ENCODE results near the gene RNF223. TPM values are rescaled to one million over a fixed set of nuclear protein-coding genes. Genes with fewer than 3 reads are reported as not detected.

Gene RNF223
- total RNA-seq, 1 experiment from 2014 or later, result not detected

DNA sequence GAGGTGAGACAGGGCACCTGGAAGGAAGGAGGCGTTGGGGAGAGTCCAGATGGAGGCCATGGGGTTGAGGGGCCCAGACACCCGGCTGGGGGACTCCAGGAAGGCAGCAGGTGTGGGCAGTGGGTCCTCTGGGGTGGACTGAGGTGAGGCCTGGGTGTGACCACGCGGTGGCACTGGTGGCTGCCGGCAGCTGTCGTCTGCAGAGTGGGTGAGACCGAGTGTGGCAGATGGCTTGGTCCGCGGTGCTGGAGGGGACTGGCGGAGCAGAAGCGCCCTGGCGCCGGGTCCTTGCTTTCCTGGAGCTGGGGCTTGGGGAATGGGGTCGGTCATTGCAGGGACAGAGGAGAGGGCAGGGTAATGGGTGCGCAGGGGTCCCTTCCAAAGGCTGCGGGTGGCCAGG lies 41.7 kb downstream of the RNF223 start:
- peak; percentile 70 for DNase-seq
- Histone ChIP-seq H3K18ac (ENCODE audit: insufficient read length, low read depth, low read length) (no peak overlapping the region), H3K27ac (ENCODE audit: insufficient read length, low read depth, low read length) (no peak overlapping the region), H3T11ph (ENCODE audit: low read length) (no peak overlapping the region), H4K91ac (ENCODE audit: insufficient read length, low read depth, low read length) (no peak overlapping the region), H3K79me1 (ENCODE audit: insufficient read depth, low read depth, low read length, poor library complexity, severe bottlenecking) (no peaks in the 10 kb centered on the region), H2BK120ac (ENCODE audit: low read depth, low read length, poor library complexity, severe bottlenecking) (no peak overlapping the region), H2BK15ac (ENCODE audit: low read depth, low read length) (no peak overlapping the region), H3K14ac (ENCODE audit: insufficient read depth, low read length) (no peak overlapping the region; the same call in 1 of the 2 replicates), H3K79me2 (ENCODE audit: insufficient read depth, low read length) (no peaks in the 10 kb centered on the region), H3K9me3 (ENCODE audit: control insufficient read depth, low read depth, low read length) (no peaks in the 10 kb centered on the region), H3K56ac (ENCODE audit: insufficient read length, low read depth, low read length) (no peak overlapping the region), H2BK12ac (ENCODE audit: insufficient read length, low read depth, low read length) (no peak overlapping the region), H3K4me1 (ENCODE audit: insufficient read depth, low read length) (peaks cover 4% of the 10 kb centered on the region; the same call in 1 of the 2 replicates), H4K5ac (ENCODE audit: insufficient read length, low read depth, low read length) (no peak overlapping the region), H4K8ac (replicated peaks; ENCODE audit: insufficient read length, low read depth, low read length) (no peak overlapping the region), H4K20me1 (ENCODE audit: control insufficient read depth, insufficient read depth, insufficient read length) (no peaks in the 10 kb centered on the region), H3K9ac (ENCODE audit: extremely low read depth, insufficient read length, low read length) (no peak overlapping the region), H2AFZ (ENCODE audit: low read length) (no peak overlapping the region), H3K4me2 (ENCODE audit: insufficient read depth, insufficient read length, low read length) (peak overlapping the region; percentile 11), H2BK20ac (ENCODE audit: low read depth, low read length, poor library complexity, severe bottlenecking) (no peak overlapping the region), H3K27me3 (ENCODE audit: insufficient read depth, low read length) (no peaks in the 10 kb centered on the region; the same call in 1 of the 2 replicates), H3K23ac (ENCODE audit: insufficient read length, low read depth, low read length) (no peak overlapping the region), H2BK5ac (ENCODE audit: insufficient read length, low read length) (no peak overlapping the region), H3K4ac (ENCODE audit: low read depth, low read length) (no peak overlapping the region), H3K23me2 (ENCODE audit: insufficient read length, low read depth, low read length, poor library complexity, severe bottlenecking) (peaks cover 10% of the 10 kb centered on the region), H2AK5ac (ENCODE audit: insufficient read length, low read length) (no peak overlapping the region)
- peaks cover 7 to 15% of the 10 kb centered on the region in 2 experiments for H3K4me1 Mint-ChIP-seq
- no CpG with 5 or more reads among the region's 16 CpGs for WGBS (ENCODE audit: extremely low coverage, insufficient read length, low lambda C conversion rate)
- no peaks in the 10 kb centered on the region for H3K9me3 Mint-ChIP-seq
- no peak for TF ChIP-seq CTCF (conservative IDR thresholded peaks at IDR 0.05)
- peaks cover 29% of the 10 kb centered on the region for H3K27me3 Mint-ChIP-seq (ENCODE audit: low read depth)
- H3K27ac Mint-ChIP-seq, result peak overlapping the region; percentile 18 to 85 (median 62); a peak in 4 of 7 replicates
- H3K4me3 Mint-ChIP-seq, result peak overlapping the region; percentile 52 to 70
- peaks cover 5 to 20% (median 14%) of the 10 kb centered on the region in 3 experiments; a peak in 6 of 7 replicates for H3K36me3 Mint-ChIP-seq (ENCODE audit: insufficient read depth in 1 of 3, low read depth in 3 of 3)
